Nephron (organoid): ENCODE data around the gene ZFAND5.

ENCODE experiments used
- H3K27ac Mint-ChIP-seq, 3 experiments: 2 replicates each; pipeline ENCODE4 v1.8.0; 2020; ENCODE audit warnings: mixed read lengths in 3 of 3, mild to moderate bottlenecking in 2 of 3, moderate library complexity in 1 of 3
- H3K27me3 Mint-ChIP-seq: 2 replicates; pipeline ENCODE4 v1.8.0; 2021; ENCODE audit warnings: low read depth, mild to moderate bottlenecking, moderate library complexity, mixed read lengths
- H3K36me3 Mint-ChIP-seq: 2 replicates; pipeline ENCODE4 v1.8.0; 2020; ENCODE audit warnings: low read depth, mixed read lengths
- H3K4me1 Mint-ChIP-seq: 2 replicates; pipeline ENCODE4 v1.8.0; 2020; ENCODE audit warnings: mixed read lengths
- H3K4me3 Mint-ChIP-seq, 3 experiments: 2 replicates each; pipeline ENCODE4 v1.8.0; 2020; ENCODE audit warnings: mild to moderate bottlenecking in 3 of 3, mixed read lengths in 3 of 3, moderate library complexity in 2 of 3
- H3K9me3 Mint-ChIP-seq: 2 replicates; pipeline ENCODE4 v1.8.0; 2020; ENCODE audit warnings: mixed read lengths
- CTCF ChIP-seq, 3 experiments: fragments of 200-600 bp; sonication (generic); IDR thresholded peaks; one replicate each; pipeline ENCODE4 v1.5.0; 2021; ENCODE audit warnings: antibody characterized with exemption in 3 of 3; ENCODE audit not compliant: unreplicated experiment in 3 of 3

The ZFAND5 gene

GRCh38 chr9:72315510-72316311 lies 49.3 kb downstream of the ZFAND5 start:
- peak overlapping the region in 1 of 3 experiments; percentile 58 for H3K4me3 Mint-ChIP-seq
- H3K27me3 Mint-ChIP-seq, result no peaks in the 10 kb centered on the region
- H3K4me1 Mint-ChIP-seq, result peaks cover 35% of the 10 kb centered on the region
- H3K9me3 Mint-ChIP-seq, result no peaks in the 10 kb centered on the region
- H3K36me3 Mint-ChIP-seq, result no peaks in the 10 kb centered on the region
- no peak for TF ChIP-seq CTCF (IDR thresholded peaks at IDR 0.05; ENCODE audit: unreplicated experiment in 3 of 3)
- H3K27ac Mint-ChIP-seq, result peak overlapping the region; percentile 89 to 91 (median 91)

- peak overlapping the region; percentile 89 to 91 (median 91) for H3K27ac Mint-ChIP-seq
- H3K4me3 Mint-ChIP-seq, result peak overlapping the region in 2 of 3 experiments; percentile 8 to 58
- no peaks in the 10 kb centered on the region for H3K27me3 Mint-ChIP-seq
- no peaks in the 10 kb centered on the region for H3K9me3 Mint-ChIP-seq
- no peak for TF ChIP-seq CTCF (IDR thresholded peaks at IDR 0.05; ENCODE audit: unreplicated experiment in 3 of 3)
- peaks cover 35% of the 10 kb centered on the region for H3K4me1 Mint-ChIP-seq
- H3K36me3 Mint-ChIP-seq, result no peaks in the 10 kb centered on the region
Measured at GRCh38 chr9:72315089-72315509, 49.9 kb downstream of the ZFAND5 start.

GRCh38 chr9:72313507-72313906 lies 51.5 kb downstream of the ZFAND5 start:
- peaks cover 39% of the 10 kb centered on the region for H3K4me1 Mint-ChIP-seq
- H3K27ac Mint-ChIP-seq, result peak overlapping the region; percentile 40 to 62 (median 41)
- no peaks in the 10 kb centered on the region for H3K27me3 Mint-ChIP-seq
- no peak overlapping the region for H3K4me3 Mint-ChIP-seq
- no peaks in the 10 kb centered on the region for H3K36me3 Mint-ChIP-seq
- H3K9me3 Mint-ChIP-seq, result no peaks in the 10 kb centered on the region
- no peak for TF ChIP-seq CTCF (IDR thresholded peaks at IDR 0.05; ENCODE audit: unreplicated experiment in 3 of 3)

- H3K9me3 Mint-ChIP-seq, result no peaks in the 10 kb centered on the region
Measured at GRCh38 chr9:72312386-72312987, 52.5 kb downstream of the ZFAND5 start.

GRCh38 chr9:72309364-72310133 lies 55.5 kb downstream of the ZFAND5 start:
- Mint-ChIP-seq H3K27ac (no peak overlapping the region), H3K4me1 (peaks cover 26% of the 10 kb centered on the region), H3K9me3 (no peaks in the 10 kb centered on the region), H3K4me3 (no peak overlapping the region), H3K27me3 (no peaks in the 10 kb centered on the region), H3K36me3 (no peaks in the 10 kb centered on the region)
- no peak for TF ChIP-seq CTCF (IDR thresholded peaks at IDR 0.05; ENCODE audit: unreplicated experiment in 3 of 3)

More at GRCh38 chr9:72312386-72312987, 52.5 kb downstream of the ZFAND5 start:
- Mint-ChIP-seq H3K36me3 (no peaks in the 10 kb centered on the region), H3K27ac (no peak overlapping the region), H3K4me1 (peaks cover 39% of the 10 kb centered on the region), H3K4me3 (no peak overlapping the region), H3K27me3 (no peaks in the 10 kb centered on the region)
- no peak for TF ChIP-seq CTCF (IDR thresholded peaks at IDR 0.05; ENCODE audit: unreplicated experiment in 3 of 3)
